ENCODE data around the gene ARHGAP15. TPM values are rescaled to one million over a fixed set of nuclear protein-coding genes. Genes with fewer than 3 reads are reported as not detected.

ARHGAP15 gene
- total RNA-seq, 1 experiment from 2014 or later, result not detected

DNA sequence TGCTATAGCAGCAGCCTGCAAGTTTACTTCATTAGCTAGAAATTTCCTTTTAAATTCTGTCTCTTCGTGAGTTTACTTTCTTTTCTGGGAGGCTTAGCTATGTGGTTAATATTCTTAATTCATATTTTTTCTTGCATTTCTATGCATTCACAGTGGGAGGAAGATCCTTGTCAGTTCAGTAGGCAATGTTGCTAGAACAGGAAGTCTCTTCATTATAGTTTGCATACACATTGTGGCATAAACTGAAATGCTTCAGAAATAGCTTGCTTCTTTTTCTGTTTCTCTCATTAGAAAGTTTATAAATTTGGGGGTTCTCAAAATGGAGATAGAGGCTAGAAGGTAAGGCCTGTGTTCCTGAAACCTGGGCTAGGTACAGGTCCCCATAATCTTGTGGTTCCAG lies 8.1 kb upstream of the ARHGAP15 start:
- Histone ChIP-seq H3K9me3 (ENCODE audit: insufficient read depth, low read depth) (no peaks in the 10 kb centered on the region), H3K79me2 (ENCODE audit: low read depth) (no peaks in the 10 kb centered on the region), H4K20me1 (ENCODE audit: insufficient read depth) (no peaks in the 10 kb centered on the region), H3K27ac (no peak overlapping the region), H3K4me1 (replicated peaks; ENCODE audit: insufficient read depth) (no peaks in the 10 kb centered on the region), H3K36me3 (ENCODE audit: low read depth) (no peaks in the 10 kb centered on the region), H3K4me2 (no peak overlapping the region), H3K9me2 (ENCODE audit: insufficient read depth) (no peaks in the 10 kb centered on the region), H3F3A (ENCODE audit: insufficient read depth, low read depth) (no peaks in the 10 kb centered on the region), H2AFZ (no peak overlapping the region), H3K4me3 (no peak overlapping the region), H3K27me3 (ENCODE audit: insufficient read depth, low read depth) (no peaks in the 10 kb centered on the region)
- no TSS peak for BruUV-seq (replicated peaks)
- POLR2A ChIA-PET (ENCODE audit: unreplicated experiment), result no interaction called here
- no peak for DNase-seq
- TF ChIP-seq CTCF (conservative IDR thresholded peaks at IDR 0.05) (no peak), EZH2 (IDR thresholded peaks at IDR 0.05; ENCODE audit: low read depth) (no peak)
- CTCF ChIA-PET, result no interaction called here
- intact Hi-C loops (cut with micrococcal nuclease; ENCODE audit: unreplicated experiment), result no loop called here

- Histone ChIP-seq H3K4me1 (replicated peaks; ENCODE audit: insufficient read depth) (no peaks in the 10 kb centered on the region), H3F3A (ENCODE audit: insufficient read depth, low read depth) (no peaks in the 10 kb centered on the region), H3K27ac (no peak overlapping the region), H3K9me3 (ENCODE audit: insufficient read depth, low read depth) (no peaks in the 10 kb centered on the region), H4K20me1 (ENCODE audit: insufficient read depth) (no peaks in the 10 kb centered on the region), H3K27me3 (ENCODE audit: insufficient read depth, low read depth) (no peaks in the 10 kb centered on the region), H3K79me2 (ENCODE audit: low read depth) (no peaks in the 10 kb centered on the region), H2AFZ (no peak overlapping the region), H3K4me3 (no peak overlapping the region), H3K9me2 (ENCODE audit: insufficient read depth) (no peaks in the 10 kb centered on the region), H3K4me2 (no peak overlapping the region), H3K36me3 (ENCODE audit: low read depth) (no peaks in the 10 kb centered on the region)
- DNase-seq, result no peak
- no TSS peak for BruUV-seq (replicated peaks)
- intact Hi-C loops (cut with micrococcal nuclease; ENCODE audit: unreplicated experiment), result no loop called here
- CTCF ChIA-PET, result no interaction called here
- TF ChIP-seq EZH2 (IDR thresholded peaks at IDR 0.05; ENCODE audit: low read depth) (no peak), CTCF (conservative IDR thresholded peaks at IDR 0.05) (no peak)
- POLR2A ChIA-PET (ENCODE audit: unreplicated experiment), result no interaction called here
Measured at GRCh38 chr2:143121957-143122356, 7.3 kb upstream of the ARHGAP15 start.

DNA sequence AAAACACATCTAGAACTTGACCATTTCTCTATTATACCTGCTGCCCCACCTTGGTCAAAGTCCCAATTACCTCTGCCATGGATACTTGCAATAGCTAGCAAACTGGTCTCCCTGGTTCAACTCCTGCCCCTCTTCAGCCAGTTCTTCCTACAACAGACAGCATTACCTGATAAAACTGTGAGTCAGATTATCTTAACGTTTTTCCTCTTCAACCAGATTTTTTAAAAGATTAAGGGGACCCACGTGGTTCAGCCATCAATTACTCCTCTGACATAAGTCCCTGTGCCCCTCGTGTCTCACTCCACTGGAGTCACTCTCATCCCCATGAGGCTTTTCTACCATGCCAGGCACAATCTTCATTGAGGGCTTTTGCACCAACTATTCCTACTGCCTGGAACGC lies 5.3 kb upstream of the ARHGAP15 start:
- intact Hi-C loops (cut with micrococcal nuclease; ENCODE audit: unreplicated experiment), result no loop called here
- H3K79me2 ChIP-seq (ENCODE audit: low read depth), result no peaks in the 10 kb centered on the region
- CTCF ChIA-PET, result no interaction called here
- H4K20me1 ChIP-seq (ENCODE audit: insufficient read depth), result no peaks in the 10 kb centered on the region
- BruUV-seq (replicated peaks), result no TSS peak
- no peak overlapping the region for H2AFZ ChIP-seq
- H3K9me3 ChIP-seq (ENCODE audit: insufficient read depth, low read depth), result no peaks in the 10 kb centered on the region
- POLR2A ChIA-PET (ENCODE audit: unreplicated experiment), result no interaction called here
- H3K4me3 ChIP-seq, result no peak overlapping the region
- H3F3A ChIP-seq (ENCODE audit: insufficient read depth, low read depth), result no peaks in the 10 kb centered on the region
- no peaks in the 10 kb centered on the region for H3K27me3 ChIP-seq (ENCODE audit: insufficient read depth, low read depth)
- TF ChIP-seq EZH2 (IDR thresholded peaks at IDR 0.05; ENCODE audit: low read depth) (no peak), CTCF (conservative IDR thresholded peaks at IDR 0.05) (no peak)
- no peak overlapping the region for H3K27ac ChIP-seq
- no peak overlapping the region for H3K4me2 ChIP-seq
- H3K4me1 ChIP-seq (replicated peaks; ENCODE audit: insufficient read depth), result no peaks in the 10 kb centered on the region
- no peak for DNase-seq
- H3K36me3 ChIP-seq (ENCODE audit: low read depth), result no peaks in the 10 kb centered on the region
- H3K9me2 ChIP-seq (ENCODE audit: insufficient read depth), result no peaks in the 10 kb centered on the region
